Measurements from ENCODE around the gene CSNK1G1. TPM values are rescaled to one million over a fixed set of nuclear protein-coding genes. Genes with fewer than 3 reads are reported as not detected.

CSNK1G1 gene
- total RNA-seq, 1 experiment from 2014 or later, result 11.5 TPM

- Histone ChIP-seq H3K4me3 (ENCODE audit: low read depth, low read length) (no peak overlapping the region), H3K9me3 (no peaks in the 10 kb centered on the region), H3K27me3 (replicated peaks; ENCODE audit: control insufficient read depth, insufficient read depth, low read length) (no peaks in the 10 kb centered on the region), H3K4me1 (no peaks in the 10 kb centered on the region), H3K36me3 (ENCODE audit: control insufficient read depth, insufficient read depth, low read length) (no peaks in the 10 kb centered on the region)
- ChIA-PET POLR2A (interaction anchor here (0.6 kb wide), 1 partner anchor 48 kb away, joined by 4 read pairs; no protein-coding TSS in a partner anchor), CTCF (interaction anchor here (0.6 to 0.7 kb wide), 2 partner anchors 16 to 93 kb away, joined by 4 to 5 read pairs; no protein-coding TSS in a partner anchor)
- Mint-ChIP-seq H3K36me3 (ENCODE audit: insufficient read depth, unreplicated experiment) (no peaks in the 10 kb centered on the region), H3K9me3 (ENCODE audit: unreplicated experiment) (no peaks in the 10 kb centered on the region), H3K27ac (ENCODE audit: unreplicated experiment) (no peak overlapping the region), H3K4me1 (ENCODE audit: low read depth, unreplicated experiment) (no peaks in the 10 kb centered on the region), H3K4me3 (ENCODE audit: unreplicated experiment) (no peak overlapping the region), H3K27me3 (ENCODE audit: insufficient read depth, unreplicated experiment) (no peaks in the 10 kb centered on the region)
- no TSS peak for BruUV-seq (replicated peaks)
- TF ChIP-seq CTCF (IDR thresholded peaks at IDR 0.05; ENCODE audit: insufficient read depth in 1 of 2, low read depth in 1 of 2, low read length in 1 of 2, severe bottlenecking in 1 of 2, unreplicated experiment in 1 of 2), result no peak
- no peak for DNase-seq
- intact Hi-C loops (cut with micrococcal nuclease; ENCODE audit: unreplicated experiment), result no loop called here
These were observed 44.4 kb downstream of the CSNK1G1 start for GRCh38 chr15:64311566-64311965.

- intact Hi-C loops (cut with micrococcal nuclease; ENCODE audit: unreplicated experiment), result no loop called here
- Mint-ChIP-seq H3K27ac (ENCODE audit: unreplicated experiment) (no peak overlapping the region), H3K36me3 (ENCODE audit: insufficient read depth, unreplicated experiment) (no peaks in the 10 kb centered on the region), H3K9me3 (ENCODE audit: unreplicated experiment) (no peaks in the 10 kb centered on the region), H3K27me3 (ENCODE audit: insufficient read depth, unreplicated experiment) (no peaks in the 10 kb centered on the region), H3K4me3 (ENCODE audit: unreplicated experiment) (no peak overlapping the region), H3K4me1 (ENCODE audit: low read depth, unreplicated experiment) (no peaks in the 10 kb centered on the region)
- H3K9me3 ChIP-seq, result no peaks in the 10 kb centered on the region
- no TSS peak for BruUV-seq (replicated peaks)
- H3K36me3 ChIP-seq (ENCODE audit: control insufficient read depth, insufficient read depth, low read length), result no peaks in the 10 kb centered on the region
- DNase-seq, result no peak
- no peak for TF ChIP-seq CTCF (IDR thresholded peaks at IDR 0.05; ENCODE audit: insufficient read depth in 1 of 2, low read depth in 1 of 2, low read length in 1 of 2, severe bottlenecking in 1 of 2, unreplicated experiment in 1 of 2)
- POLR2A ChIA-PET, result no interaction called here
- CTCF ChIA-PET, result no interaction called here
- H3K4me1 ChIP-seq, result no peaks in the 10 kb centered on the region
- no peaks in the 10 kb centered on the region for H3K27me3 ChIP-seq (replicated peaks; ENCODE audit: control insufficient read depth, insufficient read depth, low read length)
- no peak overlapping the region for H3K4me3 ChIP-seq (ENCODE audit: low read depth, low read length)
These were observed 45.9 kb downstream of the CSNK1G1 start for GRCh38 chr15:64310036-64310435.

GRCh38 chr15:64305261-64305660, 50.7 kb downstream of the CSNK1G1 start:
- DNase-seq, result no peak
- BruUV-seq (replicated peaks), result no TSS peak
- no peaks in the 10 kb centered on the region for H3K36me3 Mint-ChIP-seq (ENCODE audit: insufficient read depth, unreplicated experiment)
- intact Hi-C loops (cut with micrococcal nuclease; ENCODE audit: unreplicated experiment), result no loop called here
- Histone ChIP-seq H3K36me3 (ENCODE audit: control insufficient read depth, insufficient read depth, low read length) (no peaks in the 10 kb centered on the region), H3K4me3 (ENCODE audit: low read depth, low read length) (no peak overlapping the region), H3K4me1 (no peaks in the 10 kb centered on the region), H3K27me3 (replicated peaks; ENCODE audit: control insufficient read depth, insufficient read depth, low read length) (no peaks in the 10 kb centered on the region), H3K9me3 (no peaks in the 10 kb centered on the region)
- no peak for TF ChIP-seq CTCF (IDR thresholded peaks at IDR 0.05; ENCODE audit: insufficient read depth in 1 of 2, low read depth in 1 of 2, low read length in 1 of 2, severe bottlenecking in 1 of 2, unreplicated experiment in 1 of 2)
- H3K4me3 Mint-ChIP-seq (ENCODE audit: unreplicated experiment), result no peak overlapping the region
- H3K27me3 Mint-ChIP-seq (ENCODE audit: insufficient read depth, unreplicated experiment), result no peaks in the 10 kb centered on the region
- H3K4me1 Mint-ChIP-seq (ENCODE audit: low read depth, unreplicated experiment), result no peaks in the 10 kb centered on the region
- CTCF ChIA-PET, result no interaction called here
- H3K9me3 Mint-ChIP-seq (ENCODE audit: unreplicated experiment), result no peaks in the 10 kb centered on the region
- POLR2A ChIA-PET, result no interaction called here
- H3K27ac Mint-ChIP-seq (ENCODE audit: unreplicated experiment), result no peak overlapping the region
